GM12878 (cell line): ENCODE measurements around the gene MYMX. TPM values are rescaled to one million over a fixed set of nuclear protein-coding genes. Genes with fewer than 3 reads are reported as not detected.

Experiments
- ATAC-seq: fragments of 200-7000 bp; cut with Tn5 transposase; 3 replicates; pipeline ENCODE4 v1.9.1; 2020; ENCODE audit warnings: mild to moderate bottlenecking, moderate library complexity
- BruUV-seq: library from RNA; stranded (reverse); fragments of 400-500 nt; replicated peaks from 2 replicates; lab custom pipeline; 2021; lab: Mats Ljungman, UMichigan
- CTCF ChIA-PET: fragments of 300-600 bp; sonication (Branson Sonifier 250); formaldehyde crosslinking; extraction: SDS; loops from one replicate; lab custom pipeline; 2021; ENCODE audit warnings: inconsistent platforms; lab: Yijun Ruan, JAX
- POLR2A ChIA-PET: fragments of 350-600 bp; formaldehyde crosslinking; extraction: SDS; loops from one replicate; lab custom pipeline; 2021; ENCODE audit warnings: inconsistent platforms; lab: Charles Lee
- RAD21 ChIA-PET: fragments of 300-600 bp; sonication (Branson Sonifier 250); formaldehyde crosslinking; loops from one replicate; lab custom pipeline; 2023; ENCODE audit warnings: antibody characterized with exemption; ENCODE audit not compliant: unreplicated experiment; lab: Charles Lee
- SMC1A ChIA-PET: fragments of 300-600 bp; sonication (Branson Sonifier 250); formaldehyde crosslinking; loops from one replicate; lab custom pipeline; 2023; ENCODE audit not compliant: unreplicated experiment, uncharacterized antibody; lab: Charles Lee
- DNase-seq: peaks from one replicate; pipeline ENCODE4 v3.0.0-alpha.2; 2011; ENCODE audit warnings: low read depth, low spot score
- FAIRE-seq: peaks from 3 replicates; lab custom pipeline; 2011; peaks lifted over from hg19 to GRCh38; lab: Jason Lieb, UNC
- H2AFZ ChIP-seq: 2 replicates; pipeline ENCODE4 v1.6.0; 2011; ENCODE audit warnings: low read depth, low read length, control low read depth; ENCODE audit not compliant: control insufficient read depth
- H3K27ac ChIP-seq: 2 replicates; pipeline ENCODE4 v1.5.1; 2011; ENCODE audit warnings: control low read depth; ENCODE audit not compliant: control insufficient read depth, insufficient read depth
- H3K27me3 ChIP-seq, 2 experiments: replicated peaks in 1 of 2; 2 replicates each; pipeline versions ENCODE4 v1.6.0 to v1.6.1; 2011; ENCODE audit warnings: low read length in 1 of 2; ENCODE audit not compliant: control insufficient read depth in 2 of 2, insufficient read depth in 2 of 2
- H3K36me3 ChIP-seq, 2 experiments: 2 replicates each; pipeline ENCODE4 v1.5.1; 2011; ENCODE audit warnings: low read length in 1 of 2; ENCODE audit not compliant: control insufficient read depth in 2 of 2, insufficient read depth in 2 of 2
- H3K4me1 ChIP-seq: 2 replicates; pipeline ENCODE4 v1.6.1; 2011; ENCODE audit warnings: mild to moderate bottlenecking, low read length, moderate library complexity, mixed read lengths; ENCODE audit not compliant: control insufficient read depth, insufficient read depth
- H3K4me2 ChIP-seq: 2 replicates; pipeline ENCODE4 v1.6.0; 2011; ENCODE audit warnings: control low read depth; ENCODE audit not compliant: control insufficient read depth, insufficient read depth
- H3K4me3 ChIP-seq: fragments of 200-600 bp; sonication (generic); 2 replicates; pipeline ENCODE4 v1.5.1; 2016
- H3K79me2 ChIP-seq: 2 replicates; pipeline ENCODE4 v1.6.0; 2011; ENCODE audit warnings: low read length; ENCODE audit not compliant: control insufficient read depth, insufficient read depth
- H3K9ac ChIP-seq: 2 replicates; pipeline ENCODE4 v1.8.0; 2011; ENCODE audit warnings: low read length, control low read depth, mixed read lengths; ENCODE audit not compliant: control insufficient read depth, insufficient read depth
- H3K9me3 ChIP-seq: replicated peaks from 3 replicates; pipeline ENCODE4 v1.5.1; 2011; ENCODE audit warnings: mild to moderate bottlenecking, low read length; ENCODE audit not compliant: control insufficient read depth, insufficient read depth
- H4K20me1 ChIP-seq: 2 replicates; pipeline ENCODE4 v1.6.0; 2011; ENCODE audit not compliant: control insufficient read depth, insufficient read depth
- CEBPZ ChIP-seq: fragments of 150-350 bp; IDR thresholded peaks from 2 replicates; pipeline ENCODE4 v1.6.1; 2016; ENCODE audit warnings: low read depth, low read length
- CHD2 ChIP-seq: IDR thresholded peaks from 2 replicates; pipeline ENCODE4 v1.6.1; 2011; ENCODE audit warnings: low read depth, low read length, improper control_type of control experiment, borderline replicate concordance
- CREM ChIP-seq: IDR thresholded peaks from 2 replicates; pipeline ENCODE4 v1.6.1; 2014; ENCODE audit warnings: antibody characterized with exemption, low read depth
- E2F4 ChIP-seq: IDR thresholded peaks from 2 replicates; pipeline ENCODE4 v1.6.1; 2012; ENCODE audit warnings: low read depth, low read length, improper control_type of control experiment
- POLR2A ChIP-seq: IDR thresholded peaks from 2 replicates; pipeline ENCODE4 v1.6.1; 2011; ENCODE audit warnings: low read depth, mild to moderate bottlenecking, low read length
- POLR2AphosphoS5 ChIP-seq: IDR thresholded peaks from 2 replicates; pipeline ENCODE4 v1.6.1; 2011; ENCODE audit warnings: mild to moderate bottlenecking, low read length, inconsistent platforms
- POU2F2 ChIP-seq: IDR thresholded peaks from 3 replicates; pipeline ENCODE4 v1.6.1; 2011; ENCODE audit warnings: low read depth, mild to moderate bottlenecking, low read length, borderline replicate concordance
- SMAD1 ChIP-seq: fragments of 450-650 bp; IDR thresholded peaks from 2 replicates; pipeline ENCODE4 v1.6.1; 2018; ENCODE audit warnings: mild to moderate bottlenecking, low read depth; ENCODE audit not compliant: partially characterized antibody
- SMAD5 ChIP-seq: IDR thresholded peaks from 2 replicates; pipeline ENCODE4 v1.6.1; 2016; ENCODE audit warnings: antibody characterized with exemption, low read depth
- WGBS: methylation state at CpG from one replicate; pipeline ENCODE4 v1.1.6; 2016; ENCODE audit warnings: low lambda C conversion rate; ENCODE audit not compliant: insufficient replicate concordance, insufficient coverage; ENCODE audit errors: missing lambda C conversion rate; 5-methylcytosine and 5-hydroxymethylcytosine counted together
- in situ Hi-C: fragments of 300-500 bp; cut with MboI; formaldehyde crosslinking; loops from 9 replicates; pipeline ENCODE4 v1.14.3; 2018; ENCODE audit warnings: mixed read lengths
- intact Hi-C: fragments of 100-400 bp; cut with micrococcal nuclease; formaldehyde crosslinking; loops from one replicate; pipeline ENCODE4 v1.14.2; 2022; ENCODE audit not compliant: unreplicated experiment
- polyA plus RNA-seq, 11 experiments: library from polyadenylated mRNA; depleted of rRNA in 4 of 11; unstranded in 6 of 11; stranded (reverse) in 5 of 11; fragments of >200 nt; fragmentation: Nextera tagmentation in 4 of 11; fragmentation: Illumina TruSeq in 1 of 11; extraction: Ambion mirVana in 4 of 11; extraction: Trizol in 1 of 11; gene quantifications; 1 replicate in 1 of 11; 2 replicates in 10 of 11; pipeline versions ENCODE4 v1.2.1 to v1.2.3, GENCODE V29; 2011 to 2016; ENCODE audit warnings: inconsistent platforms in 2 of 11, missing spikeins in 2 of 11, low read depth in 1 of 11
- total RNA-seq, 4 experiments: library from RNA; depleted of rRNA in 3 of 4; stranded (reverse); fragments of >200 nt in 3 of 4; fragmentation: Illumina TruSeq in 1 of 4; extraction: Trizol in 1 of 4; gene quantifications; 2 replicates each; pipeline versions ENCODE4 v1.2.1 to v1.2.3, GENCODE V29; 2013 to 2021

Gene MYMX
- total and polyA plus RNA-seq, 10 of the 15 experiments (the other 5 are each of a cell fraction or from before 2014, with no cell fraction given) = not detected

GRCh38 chr6:44228031-44228430 is 11.3 kb downstream of the MYMX start:
- intact Hi-C loops = no loop called here
- RAD21 ChIA-PET = interaction anchor here (1.0 to 1.7 kb wide), 2 partner anchors 14 to 52 kb away, joined by 3 to 4 read pairs; no protein-coding TSS in a partner anchor

More at GRCh38 chr6:44228031-44228430, 11.3 kb downstream of the MYMX start:
- DNase-seq (no peak), FAIRE-seq (no peak), ATAC-seq (no peak)
- TF ChIP-seq SMAD1 (no peak), CEBPZ (no peak), POLR2A (no peak), SMAD5 (no peak), E2F4 (no peak), CHD2 (no peak), CREM (no peak), POLR2AphosphoS5 (no peak), POU2F2 (no peak)
- Histone ChIP-seq H3K4me2 (no peak overlapping the region), H3K9me3 (no peaks in the 10 kb centered on the region), H3K27ac (no peak overlapping the region), H3K9ac (no peak overlapping the region), H3K27me3 (no peaks in the 10 kb centered on the region), H3K79me2 (peaks cover 31% of the 10 kb centered on the region), H3K36me3 (peaks cover 4 to 14% of the 10 kb centered on the region in 2 experiments; a peak in 3 of 4 replicates), H2AFZ (no peak overlapping the region), H3K4me1 (peaks cover 13% of the 10 kb centered on the region), H3K4me3 (no peak overlapping the region), H4K20me1 (no peaks in the 10 kb centered on the region)
- in situ Hi-C loops = no loop called here
- CTCF ChIA-PET = interaction anchor here (0.7 to 6.0 kb wide), 5 partner anchors 9 to 54 kb away, joined by 3 to 39 read pairs (median 4); partner anchors contain the start of gene HSP90AB1
- POLR2A ChIA-PET = interaction anchor here (0.6 kb wide), 2 partner anchors 13 to 699 kb away, joined by 3 read pairs; no protein-coding TSS in a partner anchor
- SMC1A ChIA-PET = interaction anchor here (0.8 to 2.3 kb wide), 5 partner anchors 8 to 65 kb away, joined by 3 to 6 read pairs (median 4); no protein-coding TSS in a partner anchor
- whole genome bisulfite sequencing = 97% methylated on average over 6 of the region's 6 CpGs
- BruUV-seq = no TSS peak
